IMR-90 (cell line): ENCODE data around the gene PTPRN2. TPM values are rescaled to one million over a fixed set of nuclear protein-coding genes. Genes with fewer than 3 reads are reported as not detected.

Experiments
- ATAC-seq: fragments of 200-7000 bp; cut with Tn5 transposase; 2 replicates; pipeline ENCODE4 v1.9.1; 2020; ENCODE audit warnings: low read depth, mild to moderate bottlenecking, moderate library complexity
- BruUV-seq: library from RNA; stranded (reverse); fragments of 400-500 nt; replicated peaks from 2 replicates; lab custom pipeline; 2021; lab: Mats Ljungman, UMichigan
- CTCF ChIA-PET: fragments of 300-600 bp; formaldehyde crosslinking; extraction: SDS; loops from one replicate; lab custom pipeline; 2021; ENCODE audit warnings: antibody characterized with exemption; lab: Yijun Ruan, JAX
- POLR2A ChIA-PET: fragments of 300-600 bp; sonication (Branson Sonifier 250); formaldehyde crosslinking; loops from one replicate; lab custom pipeline; 2022; ENCODE audit warnings: antibody characterized with exemption; ENCODE audit not compliant: unreplicated experiment; lab: Charles Lee
- DNase-seq: peaks from one replicate; pipeline ENCODE4 v3.0.0; 2013
- H2AFZ ChIP-seq: replicated peaks from 2 replicates; pipeline ENCODE3; 2013; ENCODE audit warnings: low read length, mild to moderate bottlenecking; ENCODE audit not compliant: poor library complexity
- H2AK5ac ChIP-seq: 2 replicates; pipeline ENCODE4 v1.6.1; 2013; ENCODE audit warnings: low read depth, low read length, inconsistent platforms
- H2AK9ac ChIP-seq: replicated peaks from 2 replicates; pipeline ENCODE3; 2013; ENCODE audit warnings: mild to moderate bottlenecking, low read depth, low read length, moderate library complexity; ENCODE audit not compliant: poor library complexity
- H2BK120ac ChIP-seq: 2 replicates; pipeline ENCODE4 v1.6.1; 2013; ENCODE audit warnings: low read depth, low read length, inconsistent platforms
- H2BK15ac ChIP-seq: 3 replicates; pipeline ENCODE4 v1.6.1; 2013; ENCODE audit warnings: low read depth, low read length, inconsistent platforms
- H2BK20ac ChIP-seq: 2 replicates; pipeline ENCODE4 v1.6.1; 2013; ENCODE audit warnings: low read depth, mild to moderate bottlenecking, inconsistent platforms, low read length, moderate library complexity
- H2BK5ac ChIP-seq: 2 replicates; pipeline ENCODE4 v1.6.1; 2013; ENCODE audit warnings: mild to moderate bottlenecking, low read depth, low read length, inconsistent platforms; ENCODE audit not compliant: poor library complexity, severe bottlenecking
- H3K14ac ChIP-seq: replicated peaks from 2 replicates; pipeline ENCODE4 v1.6.1; 2013; ENCODE audit warnings: low read depth, low read length, inconsistent platforms
- H3K18ac ChIP-seq: 2 replicates; pipeline ENCODE4 v1.6.1; 2013; ENCODE audit warnings: low read depth, low read length, control low read depth
- H3K23ac ChIP-seq: 2 replicates; pipeline ENCODE4 v1.6.1; 2013; ENCODE audit warnings: low read depth, low read length, inconsistent platforms
- H3K27ac ChIP-seq: 2 replicates; pipeline ENCODE4 v1.5.1; 2013; ENCODE audit warnings: mild to moderate bottlenecking, control low read depth, low read length; ENCODE audit not compliant: insufficient read depth
- H3K27me3 ChIP-seq: 2 replicates; pipeline ENCODE4 v1.6.1; 2013; ENCODE audit warnings: low read length; ENCODE audit not compliant: control insufficient read depth, insufficient read depth
- H3K36me3 ChIP-seq: 2 replicates; pipeline ENCODE4 v1.6.1; 2013; ENCODE audit warnings: low read length, mixed read lengths; ENCODE audit not compliant: control insufficient read depth, insufficient read depth
- H3K4ac ChIP-seq: 2 replicates; pipeline ENCODE4 v1.6.1; 2013; ENCODE audit warnings: low read depth, low read length, inconsistent platforms
- H3K4me1 ChIP-seq: 2 replicates; pipeline ENCODE4 v1.6.1; 2013; ENCODE audit warnings: low read length, mixed read lengths; ENCODE audit not compliant: control insufficient read depth, insufficient read depth
- H3K4me2 ChIP-seq: 2 replicates; pipeline ENCODE4 v1.6.1; 2013; ENCODE audit warnings: low read depth, mild to moderate bottlenecking, control low read depth, low read length, moderate library complexity
- H3K4me3 ChIP-seq: 2 replicates; pipeline ENCODE4 v1.5.1; 2013; ENCODE audit warnings: low read depth, mild to moderate bottlenecking, control low read depth, low read length, moderate library complexity; ENCODE audit not compliant: insufficient read depth
- H3K56ac ChIP-seq: 2 replicates; pipeline ENCODE4 v1.6.1; 2013; ENCODE audit warnings: low read length, inconsistent platforms; ENCODE audit not compliant: insufficient read depth; ENCODE audit errors: extremely low read depth
- H3K79me1 ChIP-seq, 2 experiments: 2 replicates each; pipeline ENCODE4 v1.6.1; 2013; ENCODE audit warnings: low read length in 2 of 2, inconsistent platforms in 1 of 2, low read depth in 1 of 2
- H3K9ac ChIP-seq: 2 replicates; pipeline ENCODE4 v1.6.1; 2013; ENCODE audit warnings: low read depth, low read length, control low read depth
- H3K9me1 ChIP-seq: 2 replicates; pipeline ENCODE4 v1.6.1; 2013; ENCODE audit warnings: low read length, inconsistent platforms; ENCODE audit not compliant: insufficient read depth
- H3K9me3 ChIP-seq: 2 replicates; pipeline ENCODE4 v1.6.1; 2013; ENCODE audit warnings: low read length; ENCODE audit not compliant: control insufficient read depth, insufficient read depth
- H4K20me1 ChIP-seq: 2 replicates; pipeline ENCODE4 v1.6.1; 2013; ENCODE audit warnings: low read length, inconsistent platforms; ENCODE audit not compliant: insufficient read depth
- H4K5ac ChIP-seq: 2 replicates; pipeline ENCODE4 v1.6.1; 2013; ENCODE audit warnings: mild to moderate bottlenecking, low read depth, low read length, control low read depth
- H4K8ac ChIP-seq, 2 experiments: 2 replicates each; pipeline ENCODE4 v1.6.1; 2013; ENCODE audit warnings: low read depth in 2 of 2, low read length in 2 of 2, control low read depth in 1 of 2, inconsistent platforms in 1 of 2
- H4K91ac ChIP-seq: 2 replicates; pipeline ENCODE4 v1.6.1; 2013; ENCODE audit warnings: low read depth, low read length, inconsistent platforms; ENCODE audit not compliant: insufficient read depth
- CEBPB ChIP-seq: IDR thresholded peaks from 2 replicates; pipeline ENCODE4 v1.6.1; 2012; ENCODE audit warnings: low read depth, low read length, improper control_type of control experiment
- POLR2A ChIP-seq: IDR thresholded peaks from 2 replicates; pipeline ENCODE4 v1.6.1; 2012; ENCODE audit warnings: mild to moderate bottlenecking, low read depth, low read length
- RCOR1 ChIP-seq: IDR thresholded peaks from 2 replicates; pipeline ENCODE4 v1.6.1; 2012; ENCODE audit warnings: mild to moderate bottlenecking, low read length, improper control_type of control experiment; ENCODE audit not compliant: insufficient replicate concordance
- WGBS, 2 experiments: methylation state at CpG; one replicate each; pipeline versions ENCODE4 v1.1.5 to v1.1.7; 2013; ENCODE audit warnings: missing lambda C conversion rate in 2 of 2; ENCODE audit not compliant: insufficient read length in 1 of 2; ENCODE audit errors: extremely low coverage in 2 of 2; 5-methylcytosine and 5-hydroxymethylcytosine counted together
- dilution Hi-C: fragments of 300-500 bp; cut with HindIII; formaldehyde crosslinking; loops from one replicate; pipeline ENCODE4 v1.14.3; 2018; ENCODE audit warnings: low sequenced_read_pairs; ENCODE audit not compliant: unreplicated experiment
- in situ Hi-C: fragments of 300-500 bp; cut with MboI; formaldehyde crosslinking; loops from 3 replicates; pipeline ENCODE4 v1.14.3; 2019; ENCODE audit warnings: low sequenced_read_pairs, inconsistent platforms, mixed read lengths
- intact Hi-C: fragments of 100-400 bp; cut with micrococcal nuclease; formaldehyde crosslinking; loops from 2 replicates; pipeline ENCODE4 v1.10.0; 2022
- polyA plus RNA-seq, 3 experiments: library from polyadenylated mRNA; depleted of rRNA; stranded (reverse); fragments of >200 nt; gene quantifications; 2 replicates each; pipeline ENCODE4 v1.2.3, GENCODE V29; 2012; ENCODE audit warnings: low replicate concordance in 1 of 3
- total RNA-seq: library from RNA; depleted of rRNA; stranded (reverse); fragments of >200 nt; gene quantifications from 2 replicates; pipeline ENCODE4 v1.2.3, GENCODE V29; 2012

PTPRN2 gene
- total and polyA plus RNA-seq, 2 of the 4 experiments (the other 2 are of a cell fraction): 0.03 TPM; not detected in 1

- no peak overlapping the region for H4K8ac ChIP-seq
- no peak overlapping the region for H3K56ac ChIP-seq
- no peak overlapping the region for H2BK15ac ChIP-seq
- DNase-seq (no peak), ATAC-seq (no peak)
- H2BK5ac ChIP-seq: no peak overlapping the region
- no peak overlapping the region for H4K91ac ChIP-seq
- H3K4ac ChIP-seq: no peak overlapping the region
- H3K4me2 ChIP-seq: no peak overlapping the region
- no peaks in the 10 kb centered on the region for H3K27me3 ChIP-seq
- dilution Hi-C loops (no loop called here), in situ Hi-C loops (no loop called here), intact Hi-C loops (no loop called here)
- no peak overlapping the region for H3K18ac ChIP-seq
- no peak overlapping the region for H3K14ac ChIP-seq
- no peak overlapping the region for H2BK20ac ChIP-seq
- H4K5ac ChIP-seq: no peak overlapping the region
- H4K20me1 ChIP-seq: no peaks in the 10 kb centered on the region
- no peaks in the 10 kb centered on the region for H3K36me3 ChIP-seq
- H3K79me1 ChIP-seq: no peaks in the 10 kb centered on the region
- no peak overlapping the region for H3K27ac ChIP-seq
- no peak overlapping the region for H3K9ac ChIP-seq
- no peak overlapping the region for H2AFZ ChIP-seq
- no peaks in the 10 kb centered on the region for H3K9me1 ChIP-seq
- 84% methylated on average over 24 of the region's 31 CpGs; no CpG with 5 or more reads in 1 of the 2 experiments for WGBS, 2 experiments
- ChIA-PET CTCF (no interaction called here), POLR2A (no interaction called here)
- H2BK120ac ChIP-seq: no peak overlapping the region
- no peak overlapping the region for H2AK9ac ChIP-seq
- no peak overlapping the region for H3K23ac ChIP-seq
- peaks cover 61% of the 10 kb centered on the region for H3K9me3 ChIP-seq
- no peaks in the 10 kb centered on the region for H3K4me1 ChIP-seq
- no peak overlapping the region for H2AK5ac ChIP-seq
- no peak overlapping the region for H3K4me3 ChIP-seq
- BruUV-seq: no TSS peak
- TF ChIP-seq CEBPB (no peak), POLR2A (no peak), RCOR1 (no peak)
Measured at GRCh38 chr7:157717211-157718174, 870.1 kb downstream of the PTPRN2 start.
